Chondrocyte (in vitro differentiated cells): Measurements from ENCODE around the gene FBXO46. TPM values are rescaled to one million over a fixed set of nuclear protein-coding genes. Genes with fewer than 3 reads are reported as not detected.

ENCODE experiments used
- DNase-seq: peaks from one replicate; pipeline ENCODE4 v3.0.0; 2021; ENCODE audit warnings: mixed read lengths, low spot score
- H3K27ac Mint-ChIP-seq: one replicate; pipeline ENCODE4 v1.8.0; 2021; ENCODE audit warnings: mild to moderate bottlenecking, moderate library complexity, mixed read lengths; ENCODE audit not compliant: unreplicated experiment
- H3K27me3 Mint-ChIP-seq: 2 replicates; pipeline ENCODE4 v1.8.0; 2021; ENCODE audit warnings: low read depth, mixed read lengths
- H3K36me3 Mint-ChIP-seq: 2 replicates; pipeline ENCODE4 v1.8.0; 2021; ENCODE audit warnings: low read depth, mixed read lengths
- H3K4me1 Mint-ChIP-seq: 2 replicates; pipeline ENCODE4 v1.8.0; 2021; ENCODE audit warnings: low read depth, mild to moderate bottlenecking, mixed read lengths
- H3K4me3 Mint-ChIP-seq: one replicate; pipeline ENCODE4 v1.8.0; 2021; ENCODE audit warnings: mild to moderate bottlenecking, moderate library complexity, mixed read lengths; ENCODE audit not compliant: unreplicated experiment
- H3K9me3 Mint-ChIP-seq: 2 replicates; pipeline ENCODE4 v1.8.0; 2021; ENCODE audit warnings: low read depth, mixed read lengths
- CTCF ChIP-seq: fragments of 200-600 bp; sonication (generic); IDR thresholded peaks from 2 replicates; pipeline ENCODE4 v1.5.0; 2021; ENCODE audit warnings: antibody characterized with exemption, mild to moderate bottlenecking, moderate library complexity
- total RNA-seq: library from RNA; stranded (reverse); gene quantifications from 3 replicates; pipeline ENCODE4 v1.2.1, GENCODE V29; 2021

Gene FBXO46
- total RNA-seq, 1 donor from 2014 or later = 14.8 TPM

GRCh38 chr19:45716359-45717130, 14.2 kb downstream of the FBXO46 start:
- Mint-ChIP-seq H3K9me3 (no peaks in the 10 kb centered on the region), H3K36me3 (peaks cover 4% of the 10 kb centered on the region), H3K4me3 (peak overlapping the region; percentile 99), H3K4me1 (peaks cover 35% of the 10 kb centered on the region), H3K27me3 (no peaks in the 10 kb centered on the region), H3K27ac (peak overlapping the region; percentile 97)
- no peak for DNase-seq
- TF ChIP-seq CTCF = no peak

GRCh38 chr19:45715139-45715538, 15.6 kb downstream of the FBXO46 start:
- Mint-ChIP-seq H3K4me1 (peaks cover 39% of the 10 kb centered on the region), H3K4me3 (no peak overlapping the region), H3K9me3 (no peaks in the 10 kb centered on the region), H3K27ac (no peak overlapping the region), H3K36me3 (peaks cover 7% of the 10 kb centered on the region), H3K27me3 (no peaks in the 10 kb centered on the region)
- TF ChIP-seq CTCF = no peak
- no peak for DNase-seq

GRCh38 chr19:45713141-45713540, 17.6 kb downstream of the FBXO46 start:
- H3K9me3 Mint-ChIP-seq = no peaks in the 10 kb centered on the region
- DNase-seq = no peak
- H3K27me3 Mint-ChIP-seq = no peaks in the 10 kb centered on the region
- no peak overlapping the region for H3K27ac Mint-ChIP-seq
- peaks cover 33% of the 10 kb centered on the region for H3K4me1 Mint-ChIP-seq
- TF ChIP-seq CTCF = no peak
- no peak overlapping the region for H3K4me3 Mint-ChIP-seq
- H3K36me3 Mint-ChIP-seq = peaks cover 7% of the 10 kb centered on the region

- DNase-seq = no peak
- H3K36me3 Mint-ChIP-seq = peaks cover 7% of the 10 kb centered on the region
- H3K4me1 Mint-ChIP-seq = peaks cover 28% of the 10 kb centered on the region
- H3K9me3 Mint-ChIP-seq = no peaks in the 10 kb centered on the region
- H3K27me3 Mint-ChIP-seq = no peaks in the 10 kb centered on the region
- no peak overlapping the region for H3K4me3 Mint-ChIP-seq
- H3K27ac Mint-ChIP-seq = no peak overlapping the region
- no peak for TF ChIP-seq CTCF
These were observed 18.0 kb downstream of the FBXO46 start for GRCh38 chr19:45712699-45713067.

GRCh38 chr19:45711851-45712698, 18.6 kb downstream of the FBXO46 start:
- Mint-ChIP-seq H3K27ac (no peak overlapping the region), H3K4me3 (no peak overlapping the region), H3K4me1 (peaks cover 22% of the 10 kb centered on the region), H3K27me3 (no peaks in the 10 kb centered on the region), H3K36me3 (peaks cover 7% of the 10 kb centered on the region), H3K9me3 (no peaks in the 10 kb centered on the region)
- DNase-seq = no peak
- TF ChIP-seq CTCF = no peak
